GM21825 (cell line): ENCODE measurements around the gene KLK3.
"Not testable (repeated sequence)": the region's sequence is repeated elsewhere in the genome, so short reads cannot be mapped to it uniquely, and the experiment has no call there.

ENCODE experiments used
- ATAC-seq: cut with Tn5 transposase; IDR thresholded peaks from one replicate; pipeline ENCODE4 v1.9.1; 2021; ENCODE audit warnings: mild to moderate bottlenecking, moderate library complexity; ENCODE audit not compliant: unreplicated experiment

Gene KLK3

DNA sequence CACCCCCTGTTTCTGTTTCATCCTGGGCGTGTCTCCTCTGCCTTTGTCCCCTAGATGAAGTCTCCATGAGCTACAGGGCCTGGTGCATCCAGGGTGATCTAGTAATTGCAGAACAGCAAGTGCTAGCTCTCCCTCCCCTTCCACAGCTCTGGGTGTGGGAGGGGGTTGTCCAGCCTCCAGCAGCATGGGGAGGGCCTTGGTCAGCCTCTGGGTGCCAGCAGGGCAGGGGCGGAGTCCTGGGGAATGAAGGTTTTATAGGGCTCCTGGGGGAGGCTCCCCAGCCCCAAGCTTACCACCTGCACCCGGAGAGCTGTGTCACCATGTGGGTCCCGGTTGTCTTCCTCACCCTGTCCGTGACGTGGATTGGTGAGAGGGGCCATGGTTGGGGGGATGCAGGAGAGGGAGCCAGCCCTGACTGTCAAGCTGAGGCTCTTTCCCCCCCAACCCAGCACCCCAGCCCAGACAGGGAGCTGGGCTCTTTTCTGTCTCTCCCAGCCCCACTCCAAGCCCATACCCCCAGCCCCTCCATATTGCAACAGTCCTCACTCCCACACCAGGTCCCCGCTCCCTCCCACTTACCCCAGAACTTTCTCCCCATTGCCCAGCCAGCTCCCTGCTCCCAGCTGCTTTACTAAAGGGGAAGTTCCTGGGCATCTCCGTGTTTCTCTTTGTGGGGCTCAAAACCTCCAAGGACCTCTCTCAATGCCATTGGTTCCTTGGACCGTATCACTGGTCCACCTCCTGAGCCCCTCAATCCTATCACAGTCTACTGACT is at the start of gene KLK3:
Gene KLK3 (plus strand): TSS at position 280 of the 775 bp plus-strand sequence. CDS start 41 bp downstream, at position 321.
- ATAC-seq, result no peak

- no peak for ATAC-seq
Observed at GRCh38 chr19:50808856-50809255, 45.9 kb upstream of the KLK3 start.

- not testable (repeated sequence) for ATAC-seq
Observed at GRCh38 chr19:50811622-50812238, 43.0 kb upstream of the KLK3 start.

DNA sequence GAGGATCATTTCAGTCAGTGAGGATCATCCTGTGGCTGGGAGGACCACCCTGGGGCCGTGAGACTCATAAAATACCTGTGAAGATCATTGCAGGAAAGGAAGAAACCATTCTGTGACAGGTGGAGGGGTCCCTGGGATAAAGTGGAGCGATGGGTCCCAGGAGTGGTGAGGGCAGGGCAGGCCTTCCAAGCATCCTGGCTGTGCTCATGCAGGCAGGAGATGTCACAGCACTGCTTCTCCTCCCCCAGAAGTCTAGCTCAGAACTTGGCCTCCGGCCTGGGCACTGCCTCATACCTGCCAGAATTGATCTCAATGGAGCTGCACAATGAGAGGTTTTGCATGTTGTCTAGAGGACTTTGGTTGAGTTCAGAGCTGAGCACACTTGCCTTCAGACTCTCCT is 42.2 kb upstream of the KLK3 start:
- ATAC-seq, result no peak

DNA sequence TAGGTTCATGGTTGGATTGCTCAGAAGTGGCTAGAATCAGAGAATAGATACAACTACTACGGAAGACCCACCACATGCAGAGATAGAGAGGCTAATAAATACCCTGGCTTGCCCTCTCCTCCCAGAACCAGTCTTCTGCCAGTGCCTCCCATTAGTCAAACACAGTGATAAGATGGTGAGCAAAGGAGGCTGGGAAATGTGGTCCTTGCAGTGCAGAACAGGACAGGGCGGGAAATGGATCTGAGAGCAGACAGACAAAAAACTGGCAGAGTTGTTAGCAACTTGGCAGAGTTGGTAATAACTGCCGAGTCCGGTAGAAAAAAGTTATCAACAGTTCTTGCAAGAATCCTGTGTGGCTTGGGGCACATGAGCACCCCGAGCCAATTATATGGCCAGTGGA is 39.8 kb upstream of the KLK3 start:
- ATAC-seq, result no peak

DNA sequence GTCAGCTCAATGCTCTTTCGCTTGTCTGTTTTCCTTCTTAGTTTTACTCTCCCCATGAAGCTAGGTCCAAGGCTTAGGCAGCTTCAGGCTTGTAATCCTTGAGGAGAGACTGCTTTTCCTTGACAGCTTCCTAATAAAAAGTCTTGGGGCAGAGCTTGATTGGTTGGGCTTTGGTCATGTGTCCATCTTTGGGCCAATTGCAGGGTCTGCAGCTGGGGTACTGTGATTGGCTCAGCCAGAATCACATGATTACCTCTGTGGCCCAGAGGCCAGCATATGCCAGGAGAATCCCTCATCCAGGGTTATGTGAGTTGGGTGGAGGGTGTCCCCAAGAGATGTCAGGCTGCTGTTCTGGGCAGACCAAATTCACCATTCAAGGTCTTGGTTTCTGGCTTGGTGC is 39.3 kb upstream of the KLK3 start:
- no peak for ATAC-seq

- ATAC-seq, result peak; percentile 52
Observed at GRCh38 chr19:50817941-50818858, 36.5 kb upstream of the KLK3 start.

GRCh38 chr19:50818859-50819472 is 35.7 kb upstream of the KLK3 start:
- no peak for ATAC-seq

- ATAC-seq, result no peak
Observed at GRCh38 chr19:50819636-50820035, 35.1 kb upstream of the KLK3 start.

DNA sequence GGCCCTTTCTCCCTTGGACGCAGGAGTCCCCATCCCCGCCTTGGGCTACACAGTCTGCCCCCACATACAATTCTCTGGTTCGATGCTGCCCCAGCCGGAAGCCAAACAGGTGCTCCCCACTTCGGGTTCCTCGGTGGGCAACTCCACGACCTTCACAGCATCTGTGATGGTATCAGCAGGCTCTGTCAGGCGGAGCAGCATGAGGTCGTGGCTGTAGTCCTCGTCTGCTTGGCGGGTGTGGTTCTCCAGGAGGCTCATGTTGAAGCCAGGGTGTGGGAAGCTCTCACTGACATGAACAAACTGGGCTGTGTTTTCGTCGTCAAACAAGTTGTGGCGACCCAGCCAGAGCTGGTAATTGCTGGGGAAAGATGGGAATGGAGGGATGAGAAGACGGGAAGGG is 34.6 kb upstream of the KLK3 start:
- ATAC-seq, result no peak

- ATAC-seq, result no peak
Observed at GRCh38 chr19:50820549-50821247, 34.0 kb upstream of the KLK3 start.

- ATAC-seq, result no peak
Observed at GRCh38 chr19:50821248-50821612, 33.5 kb upstream of the KLK3 start.

DNA sequence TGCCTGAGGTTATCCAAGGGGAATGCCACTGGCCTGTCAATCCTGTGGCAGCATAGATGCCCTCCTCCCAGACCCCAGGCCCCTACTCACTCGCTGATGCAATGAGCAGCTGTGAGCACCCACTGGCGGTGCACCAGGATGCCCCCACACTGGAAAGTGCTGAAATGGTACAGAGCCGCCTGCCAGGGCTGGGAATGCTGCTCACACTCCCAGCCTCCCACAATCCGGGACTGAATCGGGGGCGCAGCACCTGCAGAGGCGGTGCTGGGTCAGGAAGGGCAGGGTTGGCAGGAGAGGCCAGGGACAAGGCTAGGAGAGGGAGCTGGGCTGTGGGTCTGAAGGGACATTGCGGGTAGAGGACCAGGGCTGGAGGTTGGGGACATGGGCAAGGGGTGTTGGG is 33.1 kb upstream of the KLK3 start:
- ATAC-seq, result no peak

DNA sequence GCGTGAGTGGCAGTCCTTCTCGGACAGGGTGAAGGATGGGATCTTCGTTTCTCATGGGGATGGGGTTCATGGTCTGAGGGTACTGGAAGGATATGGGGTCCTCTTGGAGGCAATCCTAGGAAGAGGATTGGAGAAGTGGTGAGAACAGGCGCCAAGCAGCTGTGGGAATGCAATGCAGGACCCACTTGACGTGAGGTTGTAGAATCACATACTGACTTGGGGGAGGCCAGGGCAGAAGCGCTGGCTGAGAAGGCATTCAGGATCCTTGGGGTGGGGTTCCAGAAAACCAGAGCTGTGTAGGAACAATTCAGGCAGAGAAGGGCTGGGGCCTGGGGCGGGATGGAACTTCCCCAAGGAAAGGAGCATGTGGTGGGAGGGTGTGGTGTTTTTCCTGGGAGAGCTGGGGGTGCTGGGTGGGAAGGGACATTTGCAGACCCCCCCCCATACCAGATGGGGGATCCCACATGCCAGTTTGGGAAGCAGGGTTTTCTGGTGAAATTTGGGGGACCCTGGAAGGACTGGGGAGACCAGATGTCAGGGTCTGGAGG is 32.0 kb upstream of the KLK3 start:
- no peak for ATAC-seq

- no peak for ATAC-seq
Observed at GRCh38 chr19:50823389-50824042, 31.2 kb upstream of the KLK3 start, which contains the start of gene KLK1. Gene KLK1 (minus strand): TSS chr19:50823787. CDS start chr19:50823748, 39 bp downstream.

- no peak for ATAC-seq
Observed at GRCh38 chr19:50826492-50827240, 28.0 kb upstream of the KLK3 start.

DNA sequence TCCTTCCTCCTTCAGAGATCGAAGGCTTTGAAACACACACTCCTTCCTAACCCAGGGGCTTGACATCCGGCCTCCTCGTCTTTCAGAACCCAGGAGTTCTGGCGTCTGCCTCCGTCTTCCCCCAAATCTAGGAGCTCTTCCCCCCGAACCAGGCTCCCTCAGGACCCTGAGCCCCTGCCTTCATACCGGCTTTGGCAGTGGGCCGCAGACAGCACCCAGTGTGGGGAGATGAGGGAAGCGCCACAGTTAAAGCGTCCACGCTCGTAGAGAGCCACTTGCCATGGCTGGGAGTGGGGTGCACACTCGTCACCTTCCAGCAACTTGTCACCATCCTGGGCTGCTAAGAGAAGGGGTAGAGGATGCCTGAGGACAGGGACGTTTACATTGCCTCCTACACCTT is 27.2 kb upstream of the KLK3 start:
- no peak for ATAC-seq

GRCh38 chr19:50829801-50830200 is 24.9 kb upstream of the KLK3 start:
- no peak for ATAC-seq
